ENCODE results near the gene DISP2.

GRCh38 chr15:40379853-40380252 is 21.8 kb downstream of the DISP2 start:
- TF ChIP-seq CTCF (IDR thresholded peaks at IDR 0.05; ENCODE audit: borderline replicate concordance, extremely low read depth, low read length, poor library complexity, severe bottlenecking) (no peak), EZH2 (IDR thresholded peaks at IDR 0.05; ENCODE audit: borderline replicate concordance, low read depth, low read length, severe bottlenecking) (no peak)
